HG03571 (cell line): ENCODE measurements around the gene CAMTA1.

Experiments
- ATAC-seq: cut with Tn5 transposase; IDR thresholded peaks from one replicate; pipeline ENCODE4 v1.9.1; 2021; ENCODE audit not compliant: unreplicated experiment

CAMTA1 gene

DNA sequence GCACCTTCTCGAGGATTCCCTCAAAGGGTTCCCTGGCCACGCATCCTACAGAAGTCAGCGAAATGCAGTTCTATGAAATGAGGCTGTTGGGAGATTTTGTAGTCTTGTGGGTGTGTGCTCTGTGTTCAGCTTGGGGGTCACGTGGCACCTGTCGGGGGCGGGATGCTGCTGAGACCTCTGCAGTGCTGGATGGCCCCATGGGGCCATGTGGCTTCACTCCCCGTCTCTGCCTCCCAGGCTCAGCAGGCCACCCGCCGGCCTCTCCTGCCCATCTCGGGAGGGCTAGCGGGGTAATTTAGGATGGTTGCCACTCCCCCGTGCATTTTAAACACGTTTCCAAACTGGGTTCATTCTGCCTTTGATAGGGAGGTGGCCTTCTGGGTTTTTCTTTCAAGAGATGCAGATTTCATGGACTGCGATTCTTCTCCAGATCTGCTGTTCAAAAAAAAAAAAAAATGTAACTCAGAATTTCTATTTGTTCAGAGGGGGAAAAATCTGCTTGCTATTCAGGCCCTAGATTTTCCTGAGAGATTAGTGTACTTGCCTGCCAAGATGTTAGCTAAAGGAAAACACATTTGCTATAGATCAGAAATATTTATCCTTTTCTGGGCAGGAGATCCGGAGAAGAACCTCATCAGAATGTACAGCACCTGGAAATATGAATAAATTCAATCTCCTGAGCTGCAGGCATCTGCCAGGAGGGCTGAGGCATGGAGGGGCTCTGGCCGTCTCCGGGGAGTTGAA, 708.6 kb downstream of the CAMTA1 start:
- ATAC-seq, result no peak

- ATAC-seq, result no peak
Observed at GRCh38 chr1:7495962-7496361, 710.7 kb downstream of the CAMTA1 start.

DNA sequence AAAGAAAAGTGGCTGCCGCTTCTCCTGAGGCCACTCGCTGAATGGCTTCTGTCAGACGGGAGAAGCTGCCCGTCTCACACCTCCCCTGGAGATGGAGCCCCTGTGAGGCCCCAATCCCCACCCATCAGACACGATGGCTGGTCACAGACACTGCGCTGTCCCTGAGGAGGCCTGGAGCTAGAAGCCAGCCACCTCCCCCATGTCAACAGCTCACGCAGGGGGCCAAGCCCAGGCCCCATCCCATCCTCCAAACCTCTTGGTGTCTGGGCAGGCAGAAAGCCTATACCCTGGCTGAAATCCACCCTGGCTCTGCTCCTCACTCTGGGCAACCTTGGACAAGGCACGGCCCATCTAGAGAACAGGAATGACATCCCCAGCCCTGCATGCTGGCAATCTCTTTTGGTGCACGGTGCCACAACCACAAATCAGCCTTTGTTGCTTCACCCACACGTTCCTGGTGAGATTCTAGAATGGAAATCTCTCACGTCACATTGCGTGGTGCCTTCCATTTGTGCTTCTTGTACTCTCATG, 711.9 kb downstream of the CAMTA1 start:
- no peak for ATAC-seq

GRCh38 chr1:7500381-7501083, 715.3 kb downstream of the CAMTA1 start:
- no peak for ATAC-seq

DNA sequence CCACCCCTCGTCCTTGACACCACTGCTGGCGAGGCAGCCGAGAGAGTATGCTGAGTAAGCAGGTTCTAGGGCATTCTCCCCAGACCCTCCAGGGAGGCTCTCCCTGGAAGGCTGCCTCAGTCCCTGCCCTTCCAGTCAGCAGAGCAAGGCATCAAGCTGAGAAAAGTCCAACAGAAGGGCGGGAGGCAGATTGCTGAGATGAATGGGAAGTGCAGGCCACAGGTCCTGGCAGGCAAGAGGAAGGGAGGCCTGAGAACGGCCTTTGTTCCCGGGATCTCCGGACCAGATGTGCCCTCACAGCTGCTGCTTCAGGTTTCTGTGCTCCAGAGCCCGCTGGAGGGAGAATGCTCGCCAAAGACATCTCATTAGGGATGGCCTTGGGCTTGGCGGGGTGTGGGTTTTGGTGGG, 715.8 kb downstream of the CAMTA1 start:
- ATAC-seq, result no peak

- ATAC-seq, result no peak
Observed at GRCh38 chr1:7501723-7502603, 716.7 kb downstream of the CAMTA1 start.

GRCh38 chr1:7503691-7504437, 718.6 kb downstream of the CAMTA1 start:
- no peak for ATAC-seq

- ATAC-seq, result no peak
Observed at GRCh38 chr1:7504438-7504720, 719.1 kb downstream of the CAMTA1 start.

DNA sequence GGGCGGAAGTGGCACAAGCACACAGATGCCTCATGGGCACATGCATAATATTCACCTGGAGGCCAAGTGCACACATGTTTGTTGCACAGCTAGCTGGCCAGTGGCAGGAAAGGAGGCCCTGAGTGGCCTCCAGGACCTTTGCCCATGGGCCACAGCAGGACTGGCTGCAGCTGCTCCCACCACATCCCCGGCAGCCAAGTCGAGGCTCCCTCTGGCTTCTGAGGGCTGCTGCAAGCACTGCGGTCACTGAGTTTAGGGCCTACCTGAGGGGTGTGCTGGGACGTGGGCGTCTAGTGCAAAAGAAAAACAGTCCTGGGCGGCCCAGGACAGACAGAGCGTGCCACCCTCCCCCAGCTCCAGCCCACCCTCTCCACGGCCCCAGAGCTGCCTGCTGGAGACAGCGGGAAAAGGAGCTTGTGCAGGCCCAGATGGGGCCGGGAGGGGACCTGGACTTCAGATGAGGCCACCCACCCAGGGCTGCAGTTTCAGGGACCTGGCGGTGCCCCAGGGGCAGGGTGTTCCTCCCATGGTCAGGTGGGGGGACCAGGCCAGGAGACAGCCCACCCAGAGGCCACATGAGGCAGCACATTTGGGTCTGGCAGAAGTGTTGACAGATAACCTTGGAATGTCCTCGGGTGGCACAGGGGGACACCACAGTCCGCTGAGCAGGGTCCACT, 720.0 kb downstream of the CAMTA1 start:
- no peak for ATAC-seq

- no peak for ATAC-seq
Observed at GRCh38 chr1:7505771-7506453, 720.7 kb downstream of the CAMTA1 start.

- no peak for ATAC-seq
Observed at GRCh38 chr1:7506454-7507284, 721.4 kb downstream of the CAMTA1 start.

DNA sequence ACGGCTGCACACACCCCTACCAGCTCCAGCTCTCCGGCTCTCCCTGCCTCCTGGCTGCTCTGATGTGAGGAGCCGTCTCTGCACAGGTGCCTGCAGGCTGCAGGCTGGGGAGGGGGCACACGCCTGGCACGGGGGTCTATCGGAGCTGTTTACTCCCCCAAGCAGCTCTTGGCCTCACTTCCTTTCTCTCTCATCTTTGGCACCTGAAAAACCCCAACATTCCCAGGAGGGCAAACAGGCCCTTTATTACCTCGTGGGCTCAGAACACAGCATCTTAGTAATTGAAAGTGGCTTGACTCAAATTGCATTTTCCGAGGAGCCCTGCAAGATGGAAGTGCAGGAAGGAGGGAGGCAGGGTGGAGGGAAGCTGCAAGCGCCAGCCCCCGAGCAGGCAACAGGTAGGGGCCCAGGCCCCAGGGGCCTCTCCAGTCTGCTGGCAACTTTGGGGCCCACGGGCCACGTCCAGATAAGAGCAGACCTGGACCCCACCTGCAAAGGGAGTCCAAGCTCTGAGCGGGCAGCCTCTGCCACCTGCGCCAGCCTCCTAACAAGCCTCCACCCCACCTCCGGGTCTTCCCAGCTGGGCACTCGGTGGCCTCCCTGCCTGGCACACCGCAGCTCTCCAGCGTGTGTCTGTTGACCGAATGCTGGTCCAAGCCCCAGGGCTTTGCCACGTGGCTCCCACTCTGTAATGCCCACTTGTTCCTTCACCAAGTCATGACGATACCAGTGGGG, 722.2 kb downstream of the CAMTA1 start:
- ATAC-seq, result no peak

- ATAC-seq, result no peak
Observed at GRCh38 chr1:7508052-7508933, 723.0 kb downstream of the CAMTA1 start.

DNA sequence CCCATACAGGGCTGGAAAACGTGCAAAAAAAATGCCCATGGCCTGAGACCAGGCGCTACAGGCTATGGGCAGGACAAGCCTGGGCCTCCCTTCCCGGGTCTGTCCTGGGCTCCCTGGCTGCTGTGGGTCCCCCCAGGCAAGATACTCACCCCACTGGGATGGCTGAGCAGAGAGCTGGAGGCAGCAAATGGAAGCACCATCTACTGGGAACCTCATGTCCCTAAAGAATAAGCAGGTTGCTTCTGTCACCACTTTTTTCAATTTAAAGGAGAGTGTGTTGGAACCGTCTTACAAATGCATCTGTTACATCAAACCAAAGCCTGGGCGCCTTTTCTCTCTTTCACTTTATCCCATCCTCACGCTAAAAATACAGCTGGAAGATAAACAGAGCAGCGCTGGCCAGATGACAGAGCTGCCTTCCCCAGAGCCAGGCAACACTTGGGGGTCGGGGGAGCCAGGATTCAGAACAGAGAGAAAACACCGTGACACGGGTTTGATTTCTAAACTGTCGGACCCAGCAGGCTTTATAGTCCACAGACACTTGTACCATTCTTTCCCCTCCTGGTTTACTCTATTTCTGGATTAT, 723.8 kb downstream of the CAMTA1 start:
- ATAC-seq, result no peak

GRCh38 chr1:7509598-7509997, 724.3 kb downstream of the CAMTA1 start:
- no peak for ATAC-seq

GRCh38 chr1:7510389-7510931, 725.2 kb downstream of the CAMTA1 start:
- no peak for ATAC-seq

DNA sequence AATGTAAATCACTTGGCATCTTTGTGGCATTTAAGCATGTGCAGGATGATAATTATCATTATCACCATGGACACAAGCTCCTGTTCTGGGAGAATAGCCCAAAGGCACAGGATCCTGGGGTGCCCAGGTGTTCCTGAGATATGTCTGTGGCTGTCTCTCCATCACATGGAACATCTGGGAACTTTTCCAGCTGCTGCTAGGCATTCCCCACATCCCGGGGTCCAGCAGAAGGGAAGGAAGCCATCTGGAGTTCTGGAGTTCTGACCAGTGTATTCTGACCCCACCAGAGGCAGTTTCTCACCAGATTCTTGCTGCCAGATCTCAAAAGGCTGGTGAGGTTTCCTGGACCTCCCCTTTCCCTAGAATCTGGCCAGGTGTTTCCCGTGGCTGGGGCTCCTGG, 726.1 kb downstream of the CAMTA1 start:
- ATAC-seq, result no peak
